Fibroblast of the conjunctiva (primary cell): ENCODE data around the gene DUSP28.

Experiments used
- DNase-seq: peaks from one replicate; pipeline ENCODE4 v3.0.0-alpha.2; 2010; ENCODE audit warnings: low read depth

Gene DUSP28

DNA sequence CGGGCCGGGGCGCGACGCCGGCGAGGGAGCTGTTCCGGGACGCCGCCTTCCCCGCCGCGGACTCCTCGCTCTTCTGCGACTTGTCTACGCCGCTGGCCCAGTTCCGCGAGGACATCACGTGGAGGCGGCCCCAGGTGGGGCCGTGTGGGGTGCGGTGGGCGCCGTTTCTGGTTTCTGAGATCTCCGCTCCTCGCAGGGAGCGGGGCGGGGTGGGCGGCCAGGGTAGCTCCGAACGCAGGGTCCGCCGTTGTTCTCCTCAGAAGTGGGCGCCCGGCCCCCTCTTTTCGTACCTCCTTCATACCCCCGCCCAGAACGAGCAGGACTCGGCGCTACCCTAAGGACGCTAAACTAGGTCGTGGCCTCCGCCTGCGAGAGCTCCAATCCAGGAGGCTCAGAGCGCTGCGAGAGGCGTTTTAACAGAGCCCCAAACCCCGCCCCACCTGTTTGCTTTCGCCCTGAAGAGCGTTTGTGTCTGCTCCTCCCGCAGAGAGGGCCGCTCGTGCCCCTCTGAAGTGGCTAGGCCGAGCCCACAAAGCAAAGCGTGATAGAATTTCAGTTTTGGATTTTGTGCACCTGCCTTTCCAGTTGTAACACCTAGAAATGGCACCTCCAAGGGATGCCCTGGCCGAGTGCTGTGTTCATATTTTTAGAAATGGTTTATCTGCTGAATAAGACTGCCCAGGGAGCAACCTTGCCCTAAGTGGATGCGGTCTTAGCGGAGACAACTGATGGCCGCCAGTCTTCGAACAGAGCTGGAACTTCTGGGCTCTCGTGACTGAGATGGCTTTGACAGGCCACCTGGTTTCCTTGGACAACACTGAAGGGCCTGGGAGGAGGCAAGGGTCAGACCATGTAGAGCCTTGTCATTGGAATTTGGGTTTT, 27.0 kb downstream of the DUSP28 start:
- DNase-seq, result no peak

DNA sequence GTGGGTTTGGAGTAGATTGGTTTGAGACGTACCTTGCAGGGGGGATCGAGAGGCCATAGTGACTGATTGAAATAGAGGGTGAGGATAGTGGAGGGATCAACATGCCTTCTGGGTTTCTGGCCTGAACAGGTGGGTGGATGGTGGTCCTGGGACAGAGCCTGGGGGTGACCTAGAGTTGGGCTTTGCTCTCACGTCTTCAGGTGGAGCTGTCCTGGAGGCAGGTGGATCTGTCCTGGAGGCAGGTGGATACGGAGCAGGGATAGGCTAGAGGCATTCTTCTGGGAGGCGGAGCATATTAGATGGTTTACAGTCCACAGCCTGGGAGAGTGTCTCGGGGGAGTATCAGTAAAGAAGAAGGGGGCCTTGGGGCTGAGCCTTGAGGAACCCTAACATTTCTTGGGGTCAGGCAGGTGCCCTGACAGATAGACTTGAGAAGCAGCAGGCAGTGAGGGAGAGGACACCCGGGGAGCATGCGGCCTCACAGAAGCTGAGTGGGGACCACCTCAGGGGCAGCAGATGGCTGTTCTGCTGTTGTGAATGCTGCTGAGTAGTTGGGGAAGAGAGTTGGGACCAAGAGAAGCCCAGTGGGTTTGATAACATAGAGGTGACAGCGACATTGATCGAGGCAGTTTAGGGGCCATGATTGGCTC, 28.0 kb downstream of the DUSP28 start:
- no peak for DNase-seq

DNA sequence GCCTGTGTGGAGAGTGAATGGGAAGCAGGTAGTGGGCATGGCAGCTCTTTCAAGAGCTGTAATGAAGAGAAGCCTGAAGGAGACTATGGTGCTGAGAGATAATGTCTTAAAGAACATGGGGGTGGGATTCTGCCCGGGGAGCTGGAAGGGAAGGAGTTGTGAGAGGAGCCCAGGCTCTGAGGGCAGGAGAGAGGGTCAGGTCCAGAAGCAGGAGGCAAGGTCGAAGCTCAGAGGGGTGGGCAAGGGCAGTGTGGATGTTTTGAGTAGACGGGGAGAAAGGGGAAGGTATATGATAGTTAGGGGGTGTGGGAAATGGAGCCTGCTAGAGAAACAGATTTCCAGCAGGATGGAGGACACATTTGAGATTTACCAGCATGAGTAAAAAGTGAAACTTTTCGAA, 28.5 kb downstream of the DUSP28 start:
- DNase-seq, result no peak

DNA sequence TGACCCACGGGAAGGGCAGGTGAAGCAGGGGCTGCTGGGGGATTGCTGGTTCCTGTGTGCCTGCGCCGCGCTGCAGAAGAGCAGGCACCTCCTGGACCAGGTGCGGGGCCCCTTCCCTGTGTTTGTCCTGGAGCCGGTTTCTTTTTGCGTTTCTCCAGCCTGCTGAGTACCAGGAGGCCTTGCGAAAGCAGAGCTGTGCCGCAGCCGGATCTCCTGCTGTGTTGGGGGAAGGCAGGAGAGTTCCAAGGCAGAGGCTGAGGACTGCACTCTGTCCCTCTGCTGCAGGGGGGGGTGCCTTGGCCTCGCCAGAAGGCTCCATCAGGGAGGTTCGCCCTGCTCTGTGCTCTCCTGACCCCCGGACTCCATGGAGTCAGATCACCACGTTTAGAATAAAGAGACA, 29.2 kb downstream of the DUSP28 start:
- no peak for DNase-seq

DNA sequence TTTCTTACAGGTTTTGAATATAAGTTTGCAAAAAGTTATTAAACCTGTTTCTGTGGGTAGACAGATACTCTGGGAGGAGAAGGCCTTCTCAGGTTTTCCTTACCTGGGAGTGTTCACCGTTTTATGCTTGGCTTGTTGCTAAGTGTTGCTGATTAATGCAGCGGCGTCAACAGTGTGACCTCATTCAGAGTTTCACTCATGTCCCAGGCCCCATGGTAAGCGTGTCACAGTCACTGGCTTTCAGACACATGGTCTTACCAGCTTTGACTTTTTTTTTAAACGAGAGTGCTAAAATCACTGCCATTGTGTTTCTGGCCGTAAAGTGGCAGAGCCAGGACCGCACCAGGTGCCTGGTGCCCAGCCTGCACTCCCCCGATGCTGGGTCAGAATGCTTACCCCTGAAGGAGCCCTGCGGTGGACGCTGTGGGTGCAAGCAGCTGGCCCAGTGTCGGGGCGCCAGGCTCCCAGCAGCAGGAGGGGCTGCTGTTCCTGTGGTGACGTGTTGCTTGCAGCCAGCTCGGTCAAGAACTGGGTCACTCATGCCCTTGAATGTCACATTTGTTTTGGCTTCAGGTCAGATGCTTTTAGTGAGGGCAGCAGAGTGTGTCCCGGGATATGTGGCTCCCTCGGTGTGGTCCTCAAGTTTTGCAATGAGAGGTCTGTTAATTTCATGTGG, 29.8 kb downstream of the DUSP28 start:
- DNase-seq, result no peak

DNA sequence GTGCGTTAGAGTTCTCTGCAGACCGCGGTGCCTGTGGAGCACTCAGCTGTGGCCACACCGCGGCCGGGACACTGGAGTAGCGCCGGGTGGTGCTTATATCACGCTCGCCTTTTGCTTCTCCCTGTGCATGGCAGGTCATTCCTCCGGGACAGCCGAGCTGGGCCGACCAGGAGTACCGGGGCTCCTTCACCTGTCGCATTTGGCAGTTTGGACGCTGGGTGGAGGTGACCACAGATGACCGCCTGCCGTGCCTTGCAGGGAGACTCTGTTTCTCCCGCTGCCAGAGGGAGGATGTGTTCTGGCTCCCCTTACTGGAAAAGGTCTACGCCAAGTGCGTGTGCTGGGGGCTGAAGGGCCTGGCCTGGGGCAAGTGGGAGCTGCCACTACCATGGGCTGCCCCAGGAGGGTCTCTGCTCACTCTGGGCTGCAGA, 30.5 kb downstream of the DUSP28 start:
- no peak for DNase-seq

DNA sequence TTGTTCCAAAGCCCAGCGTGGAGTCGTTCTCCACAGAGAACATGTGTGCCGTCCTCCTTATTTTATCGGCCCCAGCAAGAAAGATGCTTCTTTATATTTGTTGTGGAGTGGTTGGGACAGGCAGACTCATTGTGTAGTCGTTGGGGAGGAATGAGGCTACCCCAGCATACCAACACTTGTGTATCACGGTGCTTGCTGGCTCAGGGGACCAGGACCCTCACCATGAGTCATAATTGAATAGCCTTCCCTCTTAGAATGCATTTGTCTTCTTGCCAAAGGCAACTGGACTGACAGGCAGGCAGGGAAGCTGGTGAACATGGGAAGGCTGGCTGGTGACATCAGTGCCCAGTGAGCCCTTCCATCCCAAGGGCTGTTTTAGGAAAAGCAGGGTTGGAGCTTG, 31.1 kb downstream of the DUSP28 start:
- DNase-seq, result no peak

DNA sequence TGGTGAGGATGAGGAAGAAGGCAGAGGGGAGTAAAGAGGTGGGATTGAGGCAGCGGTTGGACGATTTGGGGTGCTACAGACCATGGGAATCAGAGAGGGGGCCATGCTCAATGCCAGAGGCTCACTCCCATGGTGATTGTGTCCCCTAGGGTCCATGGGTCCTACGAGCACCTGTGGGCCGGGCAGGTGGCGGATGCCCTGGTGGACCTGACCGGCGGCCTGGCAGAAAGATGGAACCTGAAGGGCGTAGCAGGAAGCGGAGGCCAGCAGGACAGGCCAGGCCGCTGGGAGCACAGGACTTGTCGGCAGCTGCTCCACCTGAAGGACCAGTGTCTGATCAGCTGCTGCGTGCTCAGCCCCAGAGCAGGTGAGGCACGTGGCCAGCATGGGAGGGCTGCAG, 31.6 kb downstream of the DUSP28 start:
- DNase-seq, result no peak

DNA sequence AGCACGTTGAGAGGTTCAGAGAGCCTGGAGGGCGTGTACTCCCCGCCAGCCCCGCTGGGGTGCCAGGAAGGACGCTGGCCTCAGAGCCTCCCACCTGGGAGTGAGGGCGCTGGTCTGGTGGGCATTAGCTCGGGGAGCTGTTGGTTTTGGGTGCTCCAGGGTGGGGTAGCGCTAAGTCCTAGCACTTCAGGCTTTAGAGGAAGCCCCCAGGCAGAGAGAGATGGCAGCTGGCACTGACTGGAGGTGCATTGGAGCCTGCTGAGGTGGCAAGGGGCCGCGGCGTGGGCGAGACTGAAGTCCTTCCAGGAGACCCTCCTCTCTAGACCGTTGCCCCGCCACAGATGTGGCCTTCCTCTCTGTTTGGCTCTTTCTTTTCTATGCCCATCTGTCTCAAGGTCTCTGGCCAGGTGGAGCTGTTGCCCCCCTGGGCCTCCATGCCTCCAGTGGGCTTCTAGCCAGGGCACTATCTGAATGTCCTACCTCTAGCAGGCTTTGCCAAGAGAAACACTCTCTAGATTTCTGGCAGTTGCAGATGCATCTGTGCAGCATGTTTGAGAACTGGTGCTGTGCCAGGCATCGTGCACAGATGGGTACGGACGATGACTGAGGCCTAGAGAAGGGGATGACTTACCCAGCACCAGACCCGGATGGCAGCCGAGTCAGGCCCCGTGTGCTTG, 33.0 kb downstream of the DUSP28 start:
- DNase-seq, result no peak

DNA sequence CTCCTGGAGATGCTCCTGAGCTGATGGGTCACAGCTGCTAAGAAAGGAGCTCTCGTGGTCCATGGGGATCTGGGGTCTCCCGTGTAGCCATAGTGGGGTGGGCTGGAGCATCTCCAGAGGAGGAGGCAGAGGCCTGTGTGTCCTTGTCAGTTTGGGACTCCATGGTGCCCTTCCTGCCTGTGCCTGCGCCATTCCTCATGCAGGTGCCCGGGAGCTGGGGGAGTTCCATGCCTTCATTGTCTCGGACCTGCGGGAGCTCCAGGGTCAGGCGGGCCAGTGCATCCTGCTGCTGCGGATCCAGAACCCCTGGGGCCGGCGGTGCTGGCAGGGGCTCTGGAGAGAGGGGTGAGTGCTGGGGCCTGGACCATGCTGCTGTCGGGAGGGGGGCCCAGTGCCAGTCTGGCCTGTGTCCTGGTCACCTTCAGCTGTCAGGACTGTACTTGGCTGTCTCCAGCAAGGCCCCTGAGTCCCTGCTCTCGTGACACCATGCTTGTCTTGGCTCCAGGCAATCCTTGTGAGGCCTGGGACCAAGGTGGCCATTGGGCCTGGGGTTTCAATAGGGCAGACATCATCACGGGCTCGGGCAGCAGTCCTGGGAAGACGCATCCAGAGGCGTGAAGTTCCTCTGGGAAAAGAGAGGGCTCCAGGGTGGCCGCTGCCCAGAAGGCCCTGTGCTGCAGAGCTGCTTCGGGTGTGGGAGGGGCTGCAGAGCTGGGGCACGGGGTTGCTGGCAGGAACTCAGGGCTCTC, 33.7 kb downstream of the DUSP28 start:
- DNase-seq, result no peak

DNA sequence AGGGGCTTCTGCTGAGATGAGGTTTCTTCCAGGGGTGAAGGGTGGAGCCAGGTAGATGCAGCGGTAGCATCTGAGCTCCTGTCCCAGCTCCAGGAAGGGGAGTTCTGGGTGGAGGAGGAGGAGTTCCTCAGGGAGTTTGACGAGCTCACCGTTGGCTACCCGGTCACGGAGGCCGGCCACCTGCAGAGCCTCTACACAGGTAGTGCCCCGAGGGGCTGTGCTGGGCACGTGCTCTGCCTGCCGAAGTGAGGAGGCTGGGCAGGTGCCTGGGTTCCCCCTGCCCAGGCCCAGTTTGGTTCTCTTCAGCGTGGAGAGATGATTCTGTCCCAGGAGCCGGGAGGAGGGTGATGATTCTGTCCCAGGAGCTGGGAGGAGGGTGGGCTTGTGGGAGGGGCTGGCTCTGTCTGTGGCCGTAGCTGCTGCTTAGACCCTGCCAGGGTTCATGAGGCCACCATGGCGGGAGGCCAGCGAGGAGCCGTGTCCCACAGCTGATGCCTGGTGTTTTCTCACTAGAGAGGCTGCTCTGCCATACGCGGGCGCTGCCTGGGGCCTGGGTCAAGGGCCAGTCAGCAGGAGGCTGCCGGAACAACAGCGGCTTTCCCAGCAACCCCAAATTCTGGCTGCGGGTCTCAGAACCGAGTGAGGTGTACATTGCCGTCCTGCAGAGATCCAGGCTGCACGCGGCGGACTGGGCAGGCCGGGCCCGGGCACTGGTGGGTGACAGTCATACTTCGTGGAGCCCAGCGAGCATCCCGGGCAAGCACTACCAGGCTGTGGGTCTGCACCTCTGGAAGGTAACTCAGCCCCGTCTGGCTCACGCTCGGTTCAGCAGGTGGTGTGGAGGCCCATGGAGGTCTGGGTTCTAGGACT, 34.6 kb downstream of the DUSP28 start:
- no peak for DNase-seq

DNA sequence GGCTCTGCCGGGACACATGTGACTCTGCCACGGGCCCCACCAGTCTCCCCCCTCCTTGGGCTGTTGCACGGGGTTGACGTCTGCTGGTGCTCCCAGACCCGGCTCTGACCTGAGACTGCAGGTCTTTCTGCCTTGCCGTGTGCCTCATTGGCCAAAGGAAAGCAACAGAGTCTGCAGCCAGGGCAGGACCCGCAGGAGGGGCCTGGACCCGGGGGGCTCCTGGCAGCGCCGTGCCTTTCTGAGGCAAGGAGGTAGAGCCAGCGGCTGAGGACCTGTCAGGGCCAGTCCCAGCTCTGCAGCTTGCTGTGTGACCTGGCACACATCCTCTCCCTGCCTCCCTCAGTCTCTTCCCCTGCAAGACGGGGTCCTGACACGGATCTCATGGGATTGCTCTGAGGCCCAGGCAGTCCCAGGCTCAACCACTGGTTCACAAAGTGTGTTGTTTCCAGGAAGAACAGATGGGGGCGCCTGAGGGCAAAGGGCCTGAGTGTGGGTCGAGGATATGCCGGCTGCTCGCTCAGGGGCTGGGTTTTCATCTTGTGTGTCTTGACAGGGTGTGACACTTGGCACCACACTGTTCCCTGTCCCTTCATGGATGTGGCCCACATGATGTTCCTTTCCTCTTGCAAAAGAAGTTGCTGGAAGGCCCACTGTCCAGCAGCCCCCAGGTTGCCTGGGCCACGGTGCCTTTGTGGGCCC, 35.4 kb downstream of the DUSP28 start:
- no peak for DNase-seq

DNA sequence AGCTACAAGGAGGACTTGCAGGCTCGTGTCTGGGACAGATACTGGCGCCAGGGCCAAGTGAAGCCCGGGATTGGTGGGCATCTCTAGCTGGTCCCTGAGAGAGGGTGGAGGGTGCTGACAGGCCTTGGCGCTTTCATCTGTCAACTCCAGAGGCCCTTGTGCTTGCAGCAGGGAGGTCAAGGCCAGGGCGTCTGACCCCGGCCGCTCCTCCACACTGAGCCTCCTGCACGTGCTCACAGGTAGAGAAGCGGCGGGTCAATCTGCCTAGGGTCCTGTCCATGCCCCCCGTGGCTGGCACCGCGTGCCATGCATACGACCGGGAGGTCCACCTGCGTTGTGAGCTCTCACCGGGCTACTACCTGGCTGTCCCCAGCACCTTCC, 35.9 kb downstream of the DUSP28 start:
- no peak for DNase-seq

DNA sequence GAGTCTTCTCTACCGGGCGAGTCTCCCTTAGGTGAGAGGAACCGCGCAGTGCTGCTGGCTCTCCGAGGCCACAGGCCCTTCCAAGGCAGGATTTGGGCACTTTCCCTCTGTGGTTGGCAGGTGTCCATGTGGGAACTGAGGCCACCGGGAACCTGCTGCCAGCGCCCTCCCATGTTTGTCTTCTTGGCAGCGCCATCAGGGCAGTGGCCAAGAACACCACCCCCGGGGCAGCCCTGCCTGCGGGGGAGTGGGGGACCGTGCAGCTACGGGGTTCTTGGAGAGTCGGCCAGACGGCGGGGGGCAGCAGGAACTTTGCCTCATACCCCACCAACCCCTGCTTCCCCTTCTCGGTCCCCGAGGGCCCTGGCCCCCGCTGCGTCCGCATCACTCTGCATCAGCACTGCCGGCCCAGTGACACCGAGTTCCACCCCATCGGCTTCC, 36.4 kb downstream of the DUSP28 start:
- DNase-seq, result no peak

DNA sequence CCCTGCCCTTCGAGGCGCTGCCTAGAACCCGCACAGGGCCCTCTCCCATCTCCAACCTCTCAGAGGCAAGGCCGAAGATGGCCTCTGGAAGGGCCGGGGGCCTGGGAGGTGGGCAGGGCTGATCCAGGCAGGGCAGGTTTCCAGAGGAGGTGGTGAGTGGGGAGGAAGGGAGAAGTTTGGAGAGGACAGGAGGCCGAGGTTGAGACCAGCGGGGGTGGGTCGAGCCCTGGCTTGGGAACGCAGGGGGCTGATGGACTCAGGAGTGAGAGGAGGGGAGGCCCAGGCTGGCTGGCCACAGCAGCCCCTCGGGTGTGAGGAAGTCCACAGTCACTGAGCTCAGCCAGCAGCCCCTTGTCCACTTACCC, 36.9 kb downstream of the DUSP28 start:
- no peak for DNase-seq

DNA sequence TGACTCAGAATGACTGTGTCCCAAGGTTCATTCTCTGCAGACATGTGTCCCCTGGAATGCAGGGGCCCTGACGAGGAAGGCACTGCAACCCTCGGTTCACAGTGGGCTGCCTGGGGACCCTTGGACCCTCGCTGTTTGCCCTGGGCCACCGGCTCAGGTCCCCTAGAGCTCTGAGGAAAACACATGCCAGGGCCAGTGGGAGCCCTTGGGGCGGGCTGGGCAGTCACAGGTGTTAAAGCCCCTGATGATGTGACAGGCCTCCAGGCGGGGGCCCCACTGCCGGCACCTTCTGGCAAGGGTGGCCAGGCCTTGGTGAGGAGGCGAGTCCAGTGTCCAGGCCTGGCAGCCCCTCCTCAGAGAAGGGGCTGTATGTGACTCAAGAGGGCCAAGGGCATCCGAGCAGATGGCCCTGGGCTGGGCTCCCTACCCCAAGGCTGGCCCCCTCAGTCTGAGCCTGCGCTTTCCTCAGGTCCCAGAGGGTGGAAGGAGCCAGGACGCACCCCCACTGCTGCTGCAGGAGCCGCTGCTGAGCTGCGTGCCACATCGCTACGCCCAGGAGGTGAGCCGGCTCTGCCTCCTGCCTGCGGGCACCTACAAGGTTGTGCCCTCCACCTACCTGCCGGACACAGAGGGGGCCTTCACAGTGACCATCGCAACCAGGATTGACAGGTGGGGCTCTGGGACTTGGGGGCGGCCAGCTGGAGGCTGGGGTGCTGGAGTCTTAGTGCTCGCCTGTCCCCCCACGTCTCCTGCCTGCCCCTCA, 37.4 kb downstream of the DUSP28 start:
- DNase-seq, result no peak

DNA sequence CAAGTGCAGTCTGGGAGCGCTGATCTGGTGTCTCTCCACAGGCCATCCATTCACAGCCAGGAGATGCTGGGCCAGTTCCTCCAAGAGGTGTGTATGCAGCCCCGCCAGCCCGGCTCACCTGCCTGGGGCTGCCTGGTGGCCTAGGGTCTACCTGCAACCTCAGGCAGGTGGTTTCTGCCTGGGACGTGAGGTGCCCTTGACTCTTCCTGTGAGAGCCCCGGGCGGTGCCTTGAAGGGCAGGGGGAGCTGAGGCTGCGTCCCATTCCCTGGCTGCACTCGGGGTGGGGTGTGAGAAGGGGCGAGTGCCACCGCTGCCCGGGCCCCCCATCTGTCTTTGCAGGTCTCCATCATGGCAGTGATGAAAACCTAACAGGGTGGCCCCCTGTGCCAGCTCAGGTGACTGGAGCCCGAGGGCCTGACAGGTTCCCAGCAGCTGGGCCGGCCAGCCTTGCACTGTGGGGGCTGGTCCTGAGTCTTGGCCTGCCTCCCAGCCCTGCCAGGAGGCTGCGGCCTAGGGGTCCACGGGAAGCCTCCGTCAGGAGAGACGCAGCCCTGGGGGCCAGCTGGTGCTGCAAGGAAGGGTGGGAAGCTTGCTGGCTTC, 38.3 kb downstream of the DUSP28 start:
- no peak for DNase-seq

DNA sequence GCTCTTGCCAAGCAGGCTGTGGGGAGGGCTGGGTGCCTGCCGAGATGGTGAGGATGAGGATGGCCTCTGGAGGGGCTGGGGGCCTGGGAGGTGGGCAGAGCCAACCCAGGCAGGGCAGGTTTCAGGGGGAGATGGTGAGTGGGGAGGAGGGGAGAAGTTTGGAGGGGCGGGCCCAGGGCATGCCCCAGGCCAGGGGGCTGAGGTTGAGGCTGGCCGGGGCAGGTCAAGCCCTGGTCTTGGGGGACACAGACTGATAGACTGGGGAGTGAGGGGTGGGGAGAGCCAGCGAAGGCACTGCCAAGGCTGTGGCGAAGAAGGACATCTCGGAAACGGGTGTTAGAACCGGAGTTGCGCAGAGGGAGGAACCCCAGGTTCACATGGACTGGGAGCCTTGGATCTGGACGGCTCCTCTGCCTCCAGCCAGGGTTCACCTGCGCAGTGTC, 39.0 kb downstream of the DUSP28 start:
- DNase-seq, result no peak

DNA sequence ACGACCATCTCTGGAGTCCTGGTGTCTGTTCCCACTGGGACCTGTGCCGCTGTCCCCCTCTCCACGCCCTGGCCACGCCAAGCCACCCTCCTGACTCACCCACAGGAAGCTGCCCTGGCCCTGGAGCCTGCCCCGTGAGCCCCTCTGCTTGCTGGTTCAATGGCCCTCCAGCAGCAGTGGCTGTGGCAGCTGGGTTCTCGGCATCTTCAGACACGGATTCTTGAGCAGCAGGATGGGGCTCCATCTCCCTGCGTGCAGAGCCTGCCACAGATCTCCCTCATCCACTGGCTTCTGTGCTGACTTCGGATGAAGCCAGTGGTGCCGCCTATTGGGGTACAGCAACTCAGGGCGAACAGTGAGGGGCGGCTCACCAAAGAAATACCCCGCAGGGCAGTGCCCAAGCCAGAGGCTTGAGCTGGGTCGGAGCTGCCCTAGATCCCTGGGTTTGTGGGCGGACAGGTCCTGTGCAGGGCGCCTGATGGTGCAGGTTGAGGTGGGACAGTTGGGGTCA, 40.3 kb downstream of the DUSP28 start:
- no peak for DNase-seq
